ENCODE data around the gene SCUBE3.

SCUBE3 gene

GRCh38 chr6:35174501-35174900, 39.3 kb upstream of the SCUBE3 start:
- TF ChIP-seq CTCF (IDR thresholded peaks at IDR 0.05; ENCODE audit: low read depth, low read length) = no peak
- DNase-seq (ENCODE audit: low read depth, low spot score) = no peak
- H3K4me3 ChIP-seq (ENCODE audit: low read depth, low read length) = no peak overlapping the region
- in situ Hi-C loops (cut with HindIII; ENCODE audit: low sequenced_read_pairs) = no loop called here

GRCh38 chr6:35176301-35177024, 37.3 kb upstream of the SCUBE3 start:
- no peak for TF ChIP-seq CTCF (IDR thresholded peaks at IDR 0.05; ENCODE audit: low read depth, low read length)
- no peak for DNase-seq (ENCODE audit: low read depth, low spot score)
- no peak overlapping the region for H3K4me3 ChIP-seq (ENCODE audit: low read depth, low read length)
- in situ Hi-C loops (cut with HindIII; ENCODE audit: low sequenced_read_pairs) = no loop called here

GRCh38 chr6:35177157-35177556, 36.6 kb upstream of the SCUBE3 start:
- no peak overlapping the region for H3K4me3 ChIP-seq (ENCODE audit: low read depth, low read length)
- TF ChIP-seq CTCF (IDR thresholded peaks at IDR 0.05; ENCODE audit: low read depth, low read length) = no peak
- in situ Hi-C loops (cut with HindIII; ENCODE audit: low sequenced_read_pairs) = no loop called here
- DNase-seq (ENCODE audit: low read depth, low spot score) = no peak

GRCh38 chr6:35177596-35177995, 36.2 kb upstream of the SCUBE3 start:
- DNase-seq (ENCODE audit: low read depth, low spot score) = no peak
- in situ Hi-C loops (cut with HindIII; ENCODE audit: low sequenced_read_pairs) = no loop called here
- TF ChIP-seq CTCF (IDR thresholded peaks at IDR 0.05; ENCODE audit: low read depth, low read length) = no peak
- no peak overlapping the region for H3K4me3 ChIP-seq (ENCODE audit: low read depth, low read length)

GRCh38 chr6:35178012-35178411, 35.7 kb upstream of the SCUBE3 start:
- in situ Hi-C loops (cut with HindIII; ENCODE audit: low sequenced_read_pairs) = no loop called here
- no peak overlapping the region for H3K4me3 ChIP-seq (ENCODE audit: low read depth, low read length)
- TF ChIP-seq CTCF (IDR thresholded peaks at IDR 0.05; ENCODE audit: low read depth, low read length) = no peak
- DNase-seq (ENCODE audit: low read depth, low spot score) = no peak

- no peak for DNase-seq (ENCODE audit: low read depth, low spot score)
- H3K4me3 ChIP-seq (ENCODE audit: low read depth, low read length) = no peak overlapping the region
- in situ Hi-C loops (cut with HindIII; ENCODE audit: low sequenced_read_pairs) = no loop called here
- no peak for TF ChIP-seq CTCF (IDR thresholded peaks at IDR 0.05; ENCODE audit: low read depth, low read length)
Observed at GRCh38 chr6:35178932-35179832, 34.6 kb upstream of the SCUBE3 start.
